ENCODE results near the gene ANXA2. TPM values are rescaled to one million over a fixed set of nuclear protein-coding genes. Genes with fewer than 3 reads are reported as not detected.
"Not testable (repeated sequence)": the region's sequence is repeated elsewhere in the genome, so short reads cannot be mapped to it uniquely, and the experiment has no call there.

The ANXA2 gene
- total RNA-seq, 2 donors from 2014 or later = 815 to 1,045 TPM

- DNase-seq (ENCODE audit: low spot score) = no peak
- intact Hi-C loops (cut with DNase I) = loop anchor here in 1 of 2 donors (5.0 to 10.0 kb wide), 2 partner anchors 37 to 89 kb away; no protein-coding TSS in a partner anchor
These were observed 42.5 kb downstream of the ANXA2 start for GRCh38 chr15:60355148-60355857.

DNA sequence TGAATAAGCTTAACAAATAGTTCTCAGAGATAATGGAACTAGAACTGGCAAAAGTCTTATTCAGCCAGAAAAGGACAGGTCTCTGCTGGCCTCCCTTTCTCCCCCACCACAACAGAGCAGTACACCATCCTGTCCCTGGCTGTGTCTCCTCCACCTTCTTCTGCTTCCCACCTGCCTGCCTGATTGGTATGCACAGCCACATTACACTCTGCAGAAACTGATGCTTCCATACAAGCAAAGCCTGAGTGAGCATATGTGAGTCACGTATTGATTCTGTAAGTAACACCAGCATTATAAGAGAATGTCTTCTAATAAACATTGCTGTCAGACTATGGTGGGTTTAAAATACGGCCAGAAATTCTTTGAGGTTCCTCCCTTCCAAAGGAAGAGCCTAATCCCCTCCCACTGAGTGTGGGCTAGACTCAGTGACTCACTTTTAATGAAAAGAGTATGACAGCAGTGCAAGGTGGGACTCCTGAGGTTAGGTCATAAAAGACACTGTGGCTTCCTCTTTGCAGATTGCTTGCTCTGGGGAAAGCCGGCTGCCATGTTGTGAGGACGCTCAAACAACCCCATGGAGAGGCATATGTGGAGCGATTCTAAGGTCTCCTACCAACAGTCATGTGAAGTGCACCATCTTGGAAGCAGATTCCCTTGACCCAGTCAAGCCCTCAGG lies 44.4 kb downstream of the ANXA2 start:
- intact Hi-C loops (cut with DNase I) = loop anchor here (5.0 to 10.0 kb wide), 2 partner anchors 91 to 1946 kb away; no protein-coding TSS in a partner anchor
- no peak for DNase-seq (ENCODE audit: low spot score)

GRCh38 chr15:60352525-60352924 lies 45.3 kb downstream of the ANXA2 start:
- no peak for DNase-seq (ENCODE audit: low spot score)
- intact Hi-C loops (cut with DNase I) = loop anchor here (5.0 to 10.0 kb wide), 2 partner anchors 92 to 1945 kb away; no protein-coding TSS in a partner anchor

DNA sequence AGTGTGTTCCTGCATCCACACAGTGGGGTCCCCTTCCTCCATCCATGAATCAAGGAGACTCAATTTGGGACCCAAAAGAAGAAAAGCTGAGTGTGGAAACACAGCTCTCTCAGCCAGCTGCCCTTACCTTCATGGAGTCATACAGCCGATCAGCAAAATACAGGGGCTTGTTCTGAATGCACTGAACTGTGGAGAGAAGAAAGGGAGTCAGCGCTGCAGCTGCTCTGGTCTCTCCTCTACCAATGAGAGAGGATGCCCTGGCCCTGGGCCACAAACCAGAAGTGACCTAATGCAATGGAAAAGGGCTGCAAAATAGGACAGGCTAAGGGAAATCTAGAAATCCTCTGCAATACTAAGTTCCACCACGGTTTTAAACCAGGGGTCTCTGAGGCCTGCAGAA lies 46.7 kb downstream of the ANXA2 start:
- intact Hi-C loops (cut with DNase I) = loop anchor here (5.0 to 10.0 kb wide), 2 partner anchors 94 to 1944 kb away; no protein-coding TSS in a partner anchor
- DNase-seq (ENCODE audit: low spot score) = no peak

DNA sequence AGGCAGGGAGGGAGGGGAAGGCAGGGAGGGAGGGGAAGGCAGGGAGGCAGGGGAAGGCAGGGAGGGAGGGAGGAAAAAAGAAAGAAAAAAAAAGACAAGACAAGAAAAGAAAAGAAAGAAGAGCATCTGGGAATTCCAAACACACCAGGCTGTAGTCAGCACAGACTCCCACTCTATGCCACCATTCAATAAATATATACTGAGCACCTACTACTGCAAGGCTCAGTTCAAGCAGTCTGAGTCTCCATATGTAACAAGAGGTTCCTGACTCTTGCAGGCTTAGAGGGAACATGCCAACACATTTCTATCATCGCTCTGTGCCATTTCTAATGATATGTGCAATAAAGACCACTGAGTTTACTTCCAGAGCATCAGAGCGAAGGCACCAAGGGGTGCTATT lies 47.7 kb downstream of the ANXA2 start:
- DNase-seq (ENCODE audit: low spot score) = no peak
- intact Hi-C loops (cut with DNase I) = loop anchor here (5.0 to 10.0 kb wide), 2 partner anchors 95 to 1943 kb away; no protein-coding TSS in a partner anchor

DNA sequence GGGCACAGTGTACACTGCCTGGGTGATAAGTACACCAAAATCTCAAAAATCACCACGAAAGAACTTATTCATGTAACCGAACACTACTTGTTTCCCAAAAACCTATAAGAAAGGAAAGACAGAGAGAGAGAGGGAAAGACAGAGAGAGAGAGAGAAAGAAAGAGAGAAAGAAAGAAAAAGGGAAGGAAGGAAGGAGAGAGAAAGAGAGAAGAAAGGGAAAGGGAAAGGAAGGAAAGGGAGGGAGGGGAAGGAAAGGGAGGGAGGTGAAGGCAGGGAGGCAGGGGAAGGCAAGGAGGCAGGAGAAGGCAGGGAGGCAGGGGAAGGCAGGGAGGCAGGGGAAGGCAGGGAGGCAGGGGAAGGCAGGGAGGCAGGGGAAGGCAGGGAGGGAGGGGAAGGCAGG lies 48.2 kb downstream of the ANXA2 start:
- no peak for DNase-seq (ENCODE audit: low spot score)
- intact Hi-C loops (cut with DNase I) = no loop called here

DNA sequence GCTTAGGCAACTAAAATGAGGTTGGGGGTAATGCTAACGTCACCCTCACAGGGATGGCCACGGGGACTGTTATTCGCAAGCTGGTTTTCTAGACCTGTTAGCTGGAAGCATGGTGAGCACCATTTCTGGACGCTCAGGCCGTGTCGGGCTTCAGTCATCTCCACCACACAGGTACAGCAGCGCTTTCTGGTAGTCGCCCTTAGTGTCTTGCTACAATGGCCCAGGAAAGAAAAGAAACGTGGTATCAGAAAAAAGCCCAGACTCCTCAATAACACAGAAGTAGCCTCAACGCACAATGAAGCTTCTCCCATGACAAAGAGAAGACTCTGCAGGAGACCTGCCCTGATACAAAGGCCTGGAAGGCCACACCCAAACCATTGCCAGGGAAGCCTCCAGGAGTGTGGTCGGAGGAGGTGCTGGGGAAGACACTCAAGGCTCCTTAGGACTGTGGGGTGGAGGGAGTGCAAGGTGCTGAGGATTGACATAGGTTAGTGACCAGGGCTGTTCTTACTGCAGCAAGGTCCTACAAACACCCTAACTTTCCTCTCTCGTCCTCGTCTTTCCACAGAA lies 50.2 kb downstream of the ANXA2 start:
- no peak for DNase-seq (ENCODE audit: low spot score)
- intact Hi-C loops (cut with DNase I) = no loop called here

DNA sequence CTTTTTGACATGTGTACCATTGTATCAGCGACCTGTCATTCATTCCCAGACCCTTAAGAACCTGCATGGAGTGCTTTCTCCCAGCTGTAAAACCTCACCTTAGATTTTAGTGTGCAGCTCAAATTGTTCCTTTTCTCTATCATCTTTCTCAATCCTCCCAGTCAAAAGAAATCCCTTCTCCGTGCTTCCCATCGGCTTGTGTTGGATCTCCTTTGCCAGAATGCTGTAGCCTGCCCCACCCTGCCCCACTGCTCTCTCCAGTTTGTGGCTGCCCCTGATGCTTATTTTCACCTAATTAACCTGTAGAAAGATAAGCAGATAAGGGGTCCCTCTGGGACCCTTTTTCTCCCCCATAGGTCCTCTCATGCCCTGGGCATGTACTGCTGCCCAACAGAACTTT lies 51.1 kb downstream of the ANXA2 start:
- no peak for DNase-seq (ENCODE audit: low spot score)
- intact Hi-C loops (cut with DNase I) = no loop called here

GRCh38 chr15:60346077-60346476 lies 51.7 kb downstream of the ANXA2 start:
- intact Hi-C loops (cut with DNase I) = no loop called here
- DNase-seq (ENCODE audit: low spot score) = no peak

- DNase-seq (ENCODE audit: low spot score) = no peak
- intact Hi-C loops (cut with DNase I) = no loop called here
These were observed 52.2 kb downstream of the ANXA2 start for GRCh38 chr15:60345598-60345997.

GRCh38 chr15:60344987-60345386 lies 52.8 kb downstream of the ANXA2 start:
- intact Hi-C loops (cut with DNase I) = no loop called here
- DNase-seq (ENCODE audit: low spot score) = no peak

GRCh38 chr15:60344461-60344860 lies 53.3 kb downstream of the ANXA2 start:
- intact Hi-C loops (cut with DNase I) = no loop called here

GRCh38 chr15:60343221-60343970 lies 54.4 kb downstream of the ANXA2 start:
- DNase-seq (ENCODE audit: low spot score) = no peak
- intact Hi-C loops (cut with DNase I) = no loop called here

More at GRCh38 chr15:60344461-60344860, 53.3 kb downstream of the ANXA2 start:
- DNase-seq (ENCODE audit: low spot score) = no peak

GRCh38 chr15:60340207-60340921 lies 57.4 kb downstream of the ANXA2 start:
- intact Hi-C loops (cut with DNase I) = no loop called here
- DNase-seq (ENCODE audit: low spot score) = no peak

GRCh38 chr15:60339236-60339635 lies 58.5 kb downstream of the ANXA2 start:
- intact Hi-C loops (cut with DNase I) = no loop called here
- no peak for DNase-seq (ENCODE audit: low spot score)

DNA sequence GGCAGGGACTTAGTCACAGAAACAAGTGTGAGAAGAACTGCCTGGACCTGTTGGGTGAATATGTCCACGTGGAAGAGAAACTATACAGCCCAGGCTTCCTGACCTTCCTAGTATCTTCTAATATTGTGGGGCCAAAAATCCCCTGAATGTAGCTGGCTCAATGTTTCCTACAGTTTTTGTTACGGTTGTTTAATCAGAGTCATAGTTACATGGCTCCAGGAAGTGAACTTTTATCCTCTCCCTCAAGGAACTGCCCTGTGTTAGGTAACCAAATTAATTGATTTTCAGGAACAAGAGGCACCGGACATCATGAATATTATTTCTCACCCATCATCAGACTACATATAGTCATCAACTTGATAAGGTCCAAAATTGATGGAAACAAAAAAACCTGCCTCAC lies 59.0 kb downstream of the ANXA2 start:
- intact Hi-C loops (cut with DNase I) = no loop called here
- DNase-seq (ENCODE audit: low spot score) = no peak

DNA sequence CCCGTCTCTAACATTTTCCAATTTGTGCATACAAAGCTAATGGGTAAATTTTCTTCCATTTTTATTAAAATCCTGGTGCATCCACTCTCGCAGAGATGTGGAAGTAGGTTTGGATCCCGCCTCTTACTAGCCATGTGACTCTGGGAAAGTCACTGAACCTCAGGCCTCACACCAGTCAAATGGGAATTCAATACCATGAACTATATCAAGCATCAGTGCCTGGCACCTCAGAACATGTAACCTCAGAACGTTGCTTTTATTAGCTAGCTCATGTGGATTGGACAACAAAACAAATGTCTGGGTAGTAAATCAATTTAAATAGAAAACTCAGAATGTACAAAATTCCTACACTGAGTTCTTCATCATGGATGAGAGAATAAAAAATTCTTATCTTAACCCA lies 60.7 kb downstream of the ANXA2 start:
- intact Hi-C loops (cut with DNase I) = no loop called here
- no peak for DNase-seq (ENCODE audit: low spot score)

DNA sequence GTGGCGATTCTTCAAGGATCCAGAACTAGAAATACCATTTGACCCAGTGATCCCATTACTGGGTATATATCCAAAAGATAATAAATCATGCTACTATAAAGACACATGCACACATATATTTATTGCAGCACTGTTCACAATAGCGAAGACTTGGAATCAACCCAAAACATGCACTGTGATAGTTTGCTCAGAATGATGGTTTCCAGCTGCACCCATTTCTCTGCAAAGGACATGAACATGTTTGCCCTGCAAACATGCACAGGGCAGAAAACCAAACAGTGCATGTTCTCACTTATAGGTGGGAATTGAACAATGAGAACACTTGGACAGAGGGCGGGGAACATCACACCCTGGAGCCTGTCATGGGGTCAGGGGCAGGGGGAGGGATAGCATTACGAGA lies 62.5 kb downstream of the ANXA2 start:
- DNase-seq (ENCODE audit: low spot score); intact Hi-C loops (cut with DNase I): not testable (repeated sequence)

GRCh38 chr15:60328852-60329443 lies 68.8 kb downstream of the ANXA2 start:
- intact Hi-C loops (cut with DNase I) = no loop called here
- DNase-seq (ENCODE audit: low spot score) = no peak

Measured in posterior vena cava (tissue), 2 donors.